RPMI7951 (cell line): ENCODE data around the gene LRRC52. TPM values are rescaled to one million over a fixed set of nuclear protein-coding genes. Genes with fewer than 3 reads are reported as not detected.
"Not testable (repeated sequence)": the region's sequence is repeated elsewhere in the genome, so short reads cannot be mapped to it uniquely, and the experiment has no call there.

Source experiments
- DNase-seq: peaks from one replicate; pipeline ENCODE4 v3.0.0-alpha.2; 2012; ENCODE audit warnings: low read depth
- total RNA-seq: library from RNA; depleted of rRNA; stranded (reverse); fragments of >200 nt; shearing (Covaris generic); gene quantifications from 2 replicates; pipeline ENCODE4 v1.2.3, GENCODE V29; 2014; rRNA removed

The LRRC52 gene
- total RNA-seq, 1 experiment from 2014 or later = not detected

GRCh38 chr1:165580931-165581871, 37.4 kb downstream of the LRRC52 start:
- peak; percentile 14 for DNase-seq

GRCh38 chr1:165581926-165582325, 38.1 kb downstream of the LRRC52 start:
- DNase-seq = no peak

DNA sequence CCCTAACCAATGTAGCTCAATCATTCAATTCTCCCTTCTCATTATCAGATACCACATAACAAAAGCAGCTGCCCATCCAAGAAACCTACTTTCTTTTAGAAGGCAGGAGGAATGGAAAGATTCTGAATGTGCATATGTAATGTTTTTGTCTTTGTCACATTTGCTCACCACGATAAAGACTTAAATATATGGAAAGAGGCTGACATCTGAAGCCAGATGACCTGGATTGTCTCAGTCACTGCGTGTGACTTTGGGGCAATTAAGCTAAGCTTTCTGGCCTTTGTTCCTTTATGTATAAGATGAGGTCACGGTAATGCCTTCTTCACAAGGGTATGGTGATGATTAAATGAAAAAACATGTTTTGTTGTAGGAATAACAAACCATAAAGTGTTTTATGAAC, 42.6 kb downstream of the LRRC52 start:
- no peak for DNase-seq

- not testable (repeated sequence) for DNase-seq
These were observed 47.6 kb downstream of the LRRC52 start for GRCh38 chr1:165591391-165591790.

DNA sequence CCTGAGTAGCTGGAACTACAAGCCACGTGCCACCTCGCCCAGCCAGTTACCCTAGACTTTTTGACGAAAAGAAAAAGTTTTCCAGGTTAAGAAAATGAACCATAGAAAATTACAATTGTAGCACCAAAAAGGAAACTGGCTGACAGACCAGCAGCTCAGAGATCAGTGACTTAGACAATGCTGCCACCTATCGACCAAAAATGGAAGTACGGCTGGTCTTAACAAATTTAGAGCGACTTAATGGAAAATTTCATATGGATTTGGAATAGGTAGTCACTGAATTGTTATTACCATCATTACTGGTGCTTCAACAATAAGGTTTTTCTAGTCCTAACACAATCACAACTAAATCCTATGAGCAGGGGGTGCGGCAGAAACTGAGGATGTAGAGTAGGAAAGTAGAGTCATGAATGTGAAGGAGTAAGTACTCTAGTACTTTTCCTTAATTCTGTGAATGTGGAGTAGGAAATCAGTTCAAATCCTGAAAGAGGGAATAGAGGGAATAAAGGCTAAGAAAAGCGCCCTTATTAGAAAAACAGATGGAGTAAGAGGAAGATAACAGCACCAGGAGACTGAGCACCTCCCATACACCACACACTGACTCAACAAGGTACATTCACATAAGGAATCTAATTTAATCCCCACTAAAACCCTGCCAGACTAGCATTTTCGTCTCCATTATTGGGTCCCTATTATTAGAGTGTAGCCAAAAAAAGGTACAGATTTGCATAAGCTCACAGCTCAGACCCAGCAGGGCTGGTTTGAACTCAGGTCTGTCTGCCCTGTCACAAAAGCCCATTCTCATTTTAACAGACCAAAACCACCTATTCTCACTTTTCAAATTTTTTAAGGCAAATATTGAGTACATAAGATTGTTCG, 49.4 kb downstream of the LRRC52 start:
- DNase-seq = peak; percentile 65

DNA sequence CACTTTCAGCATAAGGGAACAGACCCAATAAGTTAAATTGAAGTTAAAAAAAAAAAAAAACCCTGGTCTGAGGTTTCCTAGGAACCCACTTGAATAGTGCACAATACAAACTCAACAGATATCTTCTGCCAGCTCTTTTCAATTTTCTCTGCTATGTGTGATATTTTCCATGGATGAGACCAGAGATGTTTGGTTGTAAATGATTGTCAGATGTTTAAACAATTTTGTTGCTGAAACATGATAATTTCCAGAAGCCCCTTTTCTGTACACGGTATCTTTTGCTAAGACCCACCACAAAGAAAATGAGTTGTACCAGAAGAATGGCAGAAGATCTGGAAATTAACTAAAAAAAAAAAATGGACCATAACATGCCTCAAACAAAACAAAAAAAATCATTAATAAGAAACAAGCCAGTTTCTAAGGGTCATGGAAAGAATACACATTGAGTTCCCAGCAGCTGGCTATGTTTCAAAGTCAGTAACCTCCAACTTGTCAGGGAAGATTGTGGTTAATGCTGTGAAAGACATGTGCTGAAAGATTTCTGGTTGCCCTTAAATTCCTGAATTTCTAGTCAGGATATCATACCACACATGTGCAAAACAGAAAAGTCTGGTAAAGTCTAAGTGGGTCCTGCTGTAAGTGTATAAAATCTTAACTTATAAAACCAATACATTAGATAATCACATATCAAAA, 51.6 kb downstream of the LRRC52 start:
- DNase-seq = peak; percentile 69

DNA sequence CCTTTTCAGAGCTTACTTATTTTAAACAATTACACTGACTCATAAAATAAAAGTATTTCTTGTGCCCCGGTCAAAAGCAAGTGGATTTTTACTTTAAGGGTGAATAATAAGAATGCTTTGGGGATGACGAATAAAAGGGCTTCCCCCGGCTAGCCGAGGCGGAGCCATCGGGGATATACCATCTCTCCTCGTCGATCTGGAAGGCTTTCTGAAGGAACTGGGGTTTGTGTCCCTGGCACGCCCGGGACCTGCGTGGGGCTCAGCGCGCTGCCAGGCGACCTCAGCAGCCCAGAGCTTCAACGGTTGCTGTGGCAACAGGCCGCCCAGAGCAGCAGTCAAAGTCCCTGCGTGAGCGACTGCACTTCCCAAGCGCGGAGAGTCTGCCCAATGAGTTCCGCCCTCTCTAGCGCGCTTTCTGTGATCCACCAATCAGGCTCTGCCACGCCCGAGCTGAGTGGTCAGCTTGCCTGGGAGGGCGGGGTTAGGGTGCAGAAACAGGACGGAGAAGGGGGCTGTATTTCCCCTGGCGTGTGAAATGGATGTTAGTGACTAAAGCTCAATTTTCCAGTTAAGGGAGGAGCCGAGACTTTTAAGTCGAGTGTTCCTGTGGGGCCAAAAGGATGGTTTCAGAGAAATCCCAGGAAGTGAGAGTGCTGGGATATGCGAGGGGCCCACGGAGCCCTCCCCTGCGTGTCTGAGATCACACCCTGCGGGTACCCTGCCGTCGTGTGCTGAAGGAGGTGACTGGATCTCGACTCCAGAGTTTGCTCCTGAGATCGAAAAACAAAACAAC, 54.3 kb downstream of the LRRC52 start:
- peak; percentile 96 for DNase-seq

DNA sequence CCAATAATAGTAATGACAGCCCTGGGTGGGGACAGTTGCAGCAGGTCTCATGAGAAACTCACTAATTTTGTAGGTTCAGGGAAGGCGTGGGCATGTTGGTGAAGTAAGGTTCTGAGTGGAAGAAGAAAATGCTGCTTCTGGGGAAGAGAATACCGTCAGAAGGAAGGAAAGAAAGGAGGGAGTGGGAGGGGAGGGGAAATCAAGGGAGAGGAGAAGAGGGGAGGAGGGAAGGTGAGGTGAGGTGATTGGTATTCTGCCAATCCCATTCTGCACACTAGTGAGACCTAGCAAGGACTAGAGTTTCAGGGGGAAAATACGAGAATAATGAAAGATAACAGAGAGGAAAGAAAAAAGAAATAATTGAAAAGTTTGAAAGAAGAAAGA, 54.9 kb downstream of the LRRC52 start:
- no peak for DNase-seq

DNA sequence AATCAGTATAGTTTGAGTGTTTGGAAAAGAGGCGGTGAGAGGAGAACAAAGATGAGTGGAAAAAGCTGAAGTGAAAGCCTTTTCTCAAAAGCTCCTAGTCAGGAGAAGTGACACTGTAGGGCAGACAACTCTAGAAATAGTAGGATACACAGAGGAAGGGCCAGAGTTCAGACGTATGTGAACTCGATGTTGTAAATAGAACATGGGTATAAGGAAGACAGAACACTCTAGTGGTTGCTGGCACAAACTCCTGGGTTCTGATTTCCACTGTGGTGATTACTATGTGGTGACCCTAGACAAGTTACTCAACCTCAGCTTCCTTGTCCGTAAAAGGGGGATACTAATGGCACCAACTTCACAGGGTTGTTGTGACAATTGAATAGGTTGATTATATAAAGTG, 57.0 kb downstream of the LRRC52 start:
- no peak for DNase-seq

DNA sequence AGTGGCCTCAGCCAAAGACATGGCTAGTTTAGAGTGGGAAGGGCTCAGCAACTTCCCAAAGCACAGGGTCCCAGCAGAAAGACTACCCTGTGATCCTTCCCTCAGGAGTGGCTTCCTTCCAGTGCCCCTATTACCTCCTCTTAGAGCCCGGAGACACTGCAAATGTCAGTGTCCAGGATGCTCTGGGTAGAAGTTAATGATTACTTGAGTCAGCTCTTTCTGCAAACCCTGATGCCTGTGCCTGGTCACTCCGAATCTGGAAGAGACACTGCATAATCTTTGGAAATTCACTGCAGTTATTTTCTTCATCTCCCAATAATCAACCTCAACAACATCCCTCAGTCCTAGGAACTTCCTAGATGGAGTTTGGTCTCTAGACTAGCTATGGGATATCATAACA, 60.0 kb downstream of the LRRC52 start:
- no peak for DNase-seq

GRCh38 chr1:165605246-165605645, 61.4 kb downstream of the LRRC52 start:
- no peak for DNase-seq

DNA sequence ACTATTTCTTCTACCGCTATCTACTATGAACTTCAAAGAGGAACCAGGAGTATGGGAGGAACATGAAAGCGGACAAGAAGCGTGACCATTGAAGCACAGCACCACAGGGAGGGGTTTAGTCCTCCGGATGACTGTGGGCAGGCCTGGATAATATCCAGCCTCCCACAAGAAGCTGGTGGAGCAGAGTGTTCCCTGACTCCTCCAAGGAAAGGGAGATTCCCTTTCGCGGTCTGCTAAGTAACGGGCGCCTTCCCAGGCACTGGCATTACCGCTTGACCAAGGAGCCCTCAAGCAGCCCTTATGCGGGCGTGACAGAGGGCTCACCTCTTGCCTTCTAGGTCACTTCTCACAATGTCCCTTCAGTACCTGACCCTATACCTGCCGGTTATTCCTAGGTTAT, 62.9 kb downstream of the LRRC52 start:
- DNase-seq = peak; percentile 47

DNA sequence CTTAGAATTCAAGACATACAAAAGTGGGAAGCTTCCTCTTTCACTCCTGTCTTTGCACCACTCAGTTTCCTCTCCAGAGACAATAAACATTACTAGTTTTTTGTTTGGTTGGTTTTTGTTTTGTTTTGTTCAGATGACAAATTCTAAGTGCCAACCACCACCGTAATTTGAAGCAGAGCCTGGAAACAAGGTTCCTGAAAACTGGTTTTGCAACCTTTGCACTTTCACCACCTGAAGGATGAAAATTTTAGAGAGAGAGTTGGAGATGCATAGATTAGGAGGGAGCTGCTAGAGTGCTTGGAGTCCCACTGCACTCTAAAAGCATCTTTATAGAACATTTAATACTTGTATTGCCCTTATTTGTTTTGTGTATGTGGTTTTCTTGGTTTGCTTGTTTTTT, 67.1 kb downstream of the LRRC52 start:
- DNase-seq = no peak

DNA sequence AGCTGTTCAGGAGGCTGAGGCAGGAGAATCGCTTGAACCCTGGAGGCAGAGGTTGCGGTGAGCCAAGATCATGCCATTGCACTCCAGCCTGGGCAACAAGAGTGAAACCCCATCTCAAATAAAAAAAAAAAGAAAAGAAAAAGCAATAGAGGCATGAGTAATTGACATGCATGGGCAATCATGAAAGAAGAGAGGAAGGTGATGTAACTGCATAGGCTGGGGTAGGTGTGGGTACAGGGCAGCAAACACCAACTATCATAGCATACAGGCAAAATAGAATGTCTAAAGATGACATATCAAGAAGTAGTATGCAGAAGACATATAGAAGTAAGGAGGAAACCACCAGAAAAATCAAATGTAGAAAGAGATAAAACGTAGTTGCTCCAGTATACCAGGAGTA, 68.3 kb downstream of the LRRC52 start:
- DNase-seq = no peak

Other genes with a start within 250 kb of the LRRC52 start
- gene LMX1A, start 187.3 kb upstream of the LRRC52 start, total RNA-seq = not detected in 2 replicates
- 0.39 and 0.96 TPM in 2 replicates for gene RXRG, start 98.9 kb upstream of the LRRC52 start, total RNA-seq
- 344 and 457 TPM in 2 replicates for gene MGST3, start 87.2 kb downstream of the LRRC52 start, total RNA-seq
- 126 and 144 TPM in 2 replicates for gene ALDH9A1, start 154.6 kb downstream of the LRRC52 start, total RNA-seq
- 105 and 125 TPM in 2 replicates for gene TMCO1, start 224.9 kb downstream of the LRRC52 start, total RNA-seq